ENCODE results near the gene CORO2A.
"Not testable (repeated sequence)": the region's sequence is repeated elsewhere in the genome, so short reads cannot be mapped to it uniquely, and the experiment has no call there.

Gene CORO2A

GRCh38 chr9:98087420-98088354 lies 104.8 kb downstream of the CORO2A start:
- H3K27me3 ChIP-seq (ENCODE audit: low read depth): no peaks in the 10 kb centered on the region
- in situ Hi-C loops (cut with MboI; ENCODE audit: low sequenced_read_pairs): no loop called here
- no peaks in the 10 kb centered on the region for H3K9me3 ChIP-seq
- no peak for DNase-seq (ENCODE audit: low spot score in 2 of 2)
- H3K4me3 ChIP-seq: no peak overlapping the region
- H3K36me3 ChIP-seq (replicated peaks): peaks cover 31% of the 10 kb centered on the region
- peaks cover 11% of the 10 kb centered on the region for H3K4me1 ChIP-seq

- H3K27me3 ChIP-seq (ENCODE audit: low read depth): no peaks in the 10 kb centered on the region
- H3K4me1 ChIP-seq: peaks cover 7% of the 10 kb centered on the region; the same call in 1 of the 2 replicates
- no peak overlapping the region for H3K4me3 ChIP-seq
- in situ Hi-C loops (cut with MboI; ENCODE audit: low sequenced_read_pairs): no loop called here
- no peaks in the 10 kb centered on the region for H3K9me3 ChIP-seq
- H3K36me3 ChIP-seq (replicated peaks): peaks cover 43% of the 10 kb centered on the region
- DNase-seq (ENCODE audit: low spot score in 2 of 2): no peak
Observed at GRCh38 chr9:98086461-98086860, 106.0 kb downstream of the CORO2A start.

GRCh38 chr9:98085944-98086343 lies 106.5 kb downstream of the CORO2A start:
- DNase-seq (ENCODE audit: low spot score in 2 of 2): no peak
- Histone ChIP-seq H3K4me1 (peaks cover 4% of the 10 kb centered on the region; the same call in 1 of the 2 replicates), H3K9me3 (no peaks in the 10 kb centered on the region), H3K4me3 (no peak overlapping the region), H3K27me3 (ENCODE audit: low read depth) (no peaks in the 10 kb centered on the region), H3K36me3 (replicated peaks) (peaks cover 48% of the 10 kb centered on the region)
- in situ Hi-C loops (cut with MboI; ENCODE audit: low sequenced_read_pairs): no loop called here

GRCh38 chr9:98085058-98085457 lies 107.4 kb downstream of the CORO2A start:
- Histone ChIP-seq H3K4me3 (no peak overlapping the region), H3K27me3 (ENCODE audit: low read depth) (no peaks in the 10 kb centered on the region), H3K4me1 (no peaks in the 10 kb centered on the region), H3K36me3 (replicated peaks) (peaks cover 55% of the 10 kb centered on the region), H3K9me3 (no peaks in the 10 kb centered on the region)
- in situ Hi-C loops (cut with MboI; ENCODE audit: low sequenced_read_pairs): no loop called here
- DNase-seq (ENCODE audit: low spot score in 2 of 2): no peak

GRCh38 chr9:98084396-98084795 lies 108.0 kb downstream of the CORO2A start:
- Histone ChIP-seq H3K9me3 (no peaks in the 10 kb centered on the region), H3K4me3 (no peak overlapping the region), H3K4me1 (no peaks in the 10 kb centered on the region), H3K36me3 (replicated peaks) (peaks cover 57% of the 10 kb centered on the region), H3K27me3 (ENCODE audit: low read depth) (no peaks in the 10 kb centered on the region)
- in situ Hi-C loops (cut with MboI; ENCODE audit: low sequenced_read_pairs): no loop called here
- DNase-seq (ENCODE audit: low spot score in 2 of 2): no peak

- Histone ChIP-seq H3K9me3 (no peaks in the 10 kb centered on the region), H3K4me3 (no peak overlapping the region), H3K36me3 (replicated peaks) (peaks cover 59% of the 10 kb centered on the region), H3K4me1 (no peaks in the 10 kb centered on the region), H3K27me3 (ENCODE audit: low read depth) (no peaks in the 10 kb centered on the region)
- DNase-seq (ENCODE audit: low spot score in 2 of 2): no peak
- in situ Hi-C loops (cut with MboI; ENCODE audit: low sequenced_read_pairs): no loop called here
Observed at GRCh38 chr9:98083566-98084183, 108.8 kb downstream of the CORO2A start.

- H3K4me1 ChIP-seq: no peaks in the 10 kb centered on the region
- no peak for DNase-seq (ENCODE audit: low spot score in 2 of 2)
- H3K36me3 ChIP-seq (replicated peaks): peaks cover 63% of the 10 kb centered on the region
- in situ Hi-C loops (cut with MboI; ENCODE audit: low sequenced_read_pairs): no loop called here
- no peaks in the 10 kb centered on the region for H3K27me3 ChIP-seq (ENCODE audit: low read depth)
- H3K4me3 ChIP-seq: no peak overlapping the region
- no peaks in the 10 kb centered on the region for H3K9me3 ChIP-seq
Observed at GRCh38 chr9:98083061-98083501, 109.4 kb downstream of the CORO2A start.

GRCh38 chr9:98081477-98082219 lies 110.8 kb downstream of the CORO2A start:
- no peaks in the 10 kb centered on the region for H3K9me3 ChIP-seq
- peaks cover 70% of the 10 kb centered on the region for H3K36me3 ChIP-seq (replicated peaks)
- H3K27me3 ChIP-seq (ENCODE audit: low read depth): no peaks in the 10 kb centered on the region
- in situ Hi-C loops (cut with MboI; ENCODE audit: low sequenced_read_pairs): no loop called here
- DNase-seq (ENCODE audit: low spot score in 2 of 2): no peak
- H3K4me1 ChIP-seq: peaks cover 4% of the 10 kb centered on the region
- H3K4me3 ChIP-seq: no peak overlapping the region

- in situ Hi-C loops (cut with MboI; ENCODE audit: low sequenced_read_pairs): no loop called here
- Histone ChIP-seq H3K4me3 (no peak overlapping the region), H3K4me1 (peaks cover 13% of the 10 kb centered on the region), H3K36me3 (replicated peaks) (peaks cover 68% of the 10 kb centered on the region), H3K9me3 (no peaks in the 10 kb centered on the region), H3K27me3 (ENCODE audit: low read depth) (no peaks in the 10 kb centered on the region)
- DNase-seq (ENCODE audit: low spot score in 2 of 2): no peak
Observed at GRCh38 chr9:98080780-98081179, 111.7 kb downstream of the CORO2A start.

GRCh38 chr9:98080326-98080725 lies 112.1 kb downstream of the CORO2A start:
- no peaks in the 10 kb centered on the region for H3K9me3 ChIP-seq
- peaks cover 65% of the 10 kb centered on the region for H3K36me3 ChIP-seq (replicated peaks)
- H3K4me3 ChIP-seq: no peak overlapping the region
- in situ Hi-C loops (cut with MboI; ENCODE audit: low sequenced_read_pairs): no loop called here
- no peak for DNase-seq (ENCODE audit: low spot score in 2 of 2)
- peaks cover 13% of the 10 kb centered on the region for H3K4me1 ChIP-seq
- no peaks in the 10 kb centered on the region for H3K27me3 ChIP-seq (ENCODE audit: low read depth)

GRCh38 chr9:98078895-98079294 lies 113.5 kb downstream of the CORO2A start:
- Histone ChIP-seq H3K9me3 (no peaks in the 10 kb centered on the region), H3K36me3 (replicated peaks) (peaks cover 58% of the 10 kb centered on the region), H3K4me3 (no peak overlapping the region), H3K27me3 (ENCODE audit: low read depth) (no peaks in the 10 kb centered on the region), H3K4me1 (peaks cover 16% of the 10 kb centered on the region)
- in situ Hi-C loops (cut with MboI; ENCODE audit: low sequenced_read_pairs): no loop called here
- DNase-seq (ENCODE audit: low spot score in 2 of 2): no peak

- in situ Hi-C loops (cut with MboI; ENCODE audit: low sequenced_read_pairs); H3K27me3 ChIP-seq (ENCODE audit: low read depth); H3K4me3 ChIP-seq; H3K9me3 ChIP-seq: not testable (repeated sequence)
- Histone ChIP-seq H3K4me1 (peaks cover 16% of the 10 kb centered on the region), H3K36me3 (replicated peaks) (peaks cover 34% of the 10 kb centered on the region)
- peak; percentile 69 to 77 for DNase-seq (ENCODE audit: low spot score in 2 of 2)
Observed at GRCh38 chr9:98076514-98076890, 115.9 kb downstream of the CORO2A start.

- no peak overlapping the region for H3K4me3 ChIP-seq
- peaks cover 22% of the 10 kb centered on the region for H3K36me3 ChIP-seq (replicated peaks)
- peaks cover 16% of the 10 kb centered on the region for H3K4me1 ChIP-seq
- H3K27me3 ChIP-seq (ENCODE audit: low read depth): no peaks in the 10 kb centered on the region
- in situ Hi-C loops (cut with MboI; ENCODE audit: low sequenced_read_pairs): no loop called here
- no peak for DNase-seq (ENCODE audit: low spot score in 2 of 2)
- H3K9me3 ChIP-seq: no peaks in the 10 kb centered on the region
Observed at GRCh38 chr9:98075332-98075805, 117.1 kb downstream of the CORO2A start.
